HG03025 (cell line): ENCODE measurements around the gene SULT1C2.

ENCODE experiments used
- ATAC-seq: cut with Tn5 transposase; IDR thresholded peaks from one replicate; pipeline ENCODE4 v1.9.1; 2021; ENCODE audit warnings: mild to moderate bottlenecking, moderate library complexity; ENCODE audit not compliant: unreplicated experiment, low FRiP score

SULT1C2 gene

GRCh38 chr2:108287169-108287568, 1.5 kb upstream of the SULT1C2 start:
- ATAC-seq: no peak

GRCh38 chr2:108293850-108294249, 5.2 kb downstream of the SULT1C2 start:
- no peak for ATAC-seq

DNA sequence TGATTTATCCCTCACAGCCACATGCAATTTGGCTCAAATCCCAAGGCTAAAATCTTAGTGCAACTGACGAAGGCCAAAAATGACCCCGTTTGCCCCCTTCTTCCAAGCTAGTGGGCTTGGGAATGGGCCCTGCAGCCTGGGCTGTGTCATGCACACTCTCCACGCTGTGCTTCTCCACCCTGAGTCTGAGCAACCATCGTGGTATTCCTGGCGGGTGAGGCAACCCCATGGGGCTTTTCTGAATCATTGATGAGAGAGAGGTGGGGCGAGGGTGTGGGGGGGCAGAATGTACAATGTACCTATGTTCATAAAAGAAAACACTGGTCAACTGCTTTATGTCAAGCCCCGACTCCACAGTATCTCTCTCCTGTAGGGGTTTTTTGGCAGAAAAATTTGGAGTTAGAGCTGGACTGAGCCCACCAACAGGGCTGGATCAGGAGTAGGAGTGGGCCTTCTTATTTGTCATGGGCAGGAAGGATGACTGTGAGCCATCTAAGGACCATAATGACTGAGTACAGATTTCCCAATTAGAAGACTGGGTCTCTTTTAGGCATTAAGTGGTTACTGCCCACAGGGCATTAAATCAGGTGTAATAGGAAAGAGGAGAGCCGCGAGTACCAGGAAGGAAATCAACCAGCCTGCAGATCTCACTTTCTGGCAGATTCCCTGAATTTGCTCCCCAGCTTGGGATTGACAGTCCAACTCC, 8.9 kb downstream of the SULT1C2 start:
- ATAC-seq: no peak

DNA sequence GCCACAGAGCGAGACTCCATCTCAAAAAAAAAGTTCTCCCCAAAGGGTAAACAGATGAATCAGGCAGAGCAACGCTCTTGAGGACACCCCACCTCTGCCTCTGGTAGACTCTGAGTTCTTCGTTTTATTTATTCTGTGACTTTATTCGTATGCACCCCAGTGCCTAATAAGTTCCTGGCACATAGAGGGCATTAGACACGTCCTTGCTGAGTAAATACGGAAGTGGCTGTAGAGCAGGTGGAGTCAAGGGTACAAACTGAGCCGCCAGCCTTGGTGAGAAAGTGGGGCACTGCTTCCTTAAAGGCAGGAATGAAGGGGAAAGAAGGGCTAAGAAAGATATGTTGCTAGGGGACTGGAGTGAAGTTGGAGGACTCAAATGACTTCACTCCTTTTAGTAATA, 12.9 kb downstream of the SULT1C2 start:
- ATAC-seq: no peak

- peak; percentile 61 for ATAC-seq
Observed at GRCh38 chr2:108304975-108305374, 16.3 kb downstream of the SULT1C2 start.

- no peak for ATAC-seq
Observed at GRCh38 chr2:108305901-108306300, 17.2 kb downstream of the SULT1C2 start.

GRCh38 chr2:108309903-108310302, 21.2 kb downstream of the SULT1C2 start:
- no peak for ATAC-seq

- ATAC-seq: no peak
Observed at GRCh38 chr2:108314586-108315296, 26.0 kb downstream of the SULT1C2 start.

DNA sequence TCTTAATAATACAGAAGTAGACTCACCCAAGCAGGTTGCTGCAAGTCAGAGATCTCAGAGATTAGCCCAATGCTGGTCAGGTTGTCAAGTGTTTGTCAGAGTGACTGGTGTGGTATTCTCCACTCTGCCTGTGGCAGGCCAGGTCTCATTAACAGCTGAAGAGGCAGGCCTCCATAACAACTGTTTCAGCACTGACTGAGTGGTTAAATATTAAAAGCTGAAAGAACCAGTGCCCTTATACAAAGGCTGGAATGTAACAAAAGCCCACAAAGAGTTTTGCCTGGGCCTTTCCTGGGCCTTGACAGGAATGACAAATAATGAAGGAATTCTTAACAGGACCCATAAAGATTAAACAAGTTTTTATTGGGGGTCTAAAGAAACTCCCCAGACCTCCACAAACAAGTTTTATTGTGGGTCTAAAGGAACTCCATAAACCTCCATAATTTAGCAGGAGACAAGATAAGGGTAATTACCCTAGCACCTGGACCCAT, 26.8 kb downstream of the SULT1C2 start:
- ATAC-seq: no peak

DNA sequence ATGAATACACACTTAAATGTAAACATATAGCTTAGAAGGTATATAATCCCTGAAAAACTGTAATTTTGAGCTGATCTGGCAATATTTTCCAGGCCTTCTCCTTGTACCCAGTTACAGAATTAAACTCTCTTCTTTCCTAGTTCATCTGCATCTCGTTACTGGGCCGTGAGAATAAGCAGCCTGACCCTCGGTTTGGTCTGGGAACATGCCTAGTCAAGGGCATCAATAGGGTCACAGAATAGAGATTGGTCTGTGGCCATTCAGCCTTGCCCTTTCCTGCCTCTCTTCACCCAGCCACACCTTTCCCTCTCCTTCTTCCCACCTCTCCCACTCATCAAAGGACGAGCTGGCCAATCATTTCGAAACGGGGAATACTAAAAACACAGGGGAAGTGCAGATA, 27.3 kb downstream of the SULT1C2 start:
- ATAC-seq: no peak

- no peak for ATAC-seq
Observed at GRCh38 chr2:108316461-108317258, 28.0 kb downstream of the SULT1C2 start.

DNA sequence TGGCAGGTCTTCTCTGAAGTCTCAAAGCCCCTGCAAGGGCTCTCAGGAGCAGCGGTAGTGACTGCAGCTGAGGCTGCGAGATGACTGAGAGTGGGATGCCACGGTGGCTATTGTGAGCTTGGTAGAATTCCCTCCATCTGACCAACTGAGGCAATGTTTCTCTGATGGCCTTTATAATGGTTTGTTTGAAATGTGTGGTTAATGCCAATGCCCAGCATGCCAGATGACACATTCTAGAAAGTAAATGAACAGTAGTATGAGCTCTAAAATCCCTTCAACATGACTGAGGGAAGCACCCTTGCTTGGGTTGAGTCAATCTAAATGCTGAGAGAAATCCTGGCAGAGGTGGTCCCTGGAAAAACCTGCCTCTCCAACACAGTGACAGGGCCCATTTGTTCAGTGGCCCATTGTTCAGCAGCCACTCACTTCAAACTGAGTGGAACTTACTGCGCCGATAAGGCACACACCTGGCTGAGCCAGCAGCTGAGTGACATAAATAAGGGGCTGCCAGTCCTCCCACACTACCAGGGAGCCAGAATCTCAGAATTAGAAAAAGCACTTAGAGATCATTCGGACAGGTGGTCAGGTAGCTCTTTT, 31.7 kb downstream of the SULT1C2 start:
- ATAC-seq: no peak

DNA sequence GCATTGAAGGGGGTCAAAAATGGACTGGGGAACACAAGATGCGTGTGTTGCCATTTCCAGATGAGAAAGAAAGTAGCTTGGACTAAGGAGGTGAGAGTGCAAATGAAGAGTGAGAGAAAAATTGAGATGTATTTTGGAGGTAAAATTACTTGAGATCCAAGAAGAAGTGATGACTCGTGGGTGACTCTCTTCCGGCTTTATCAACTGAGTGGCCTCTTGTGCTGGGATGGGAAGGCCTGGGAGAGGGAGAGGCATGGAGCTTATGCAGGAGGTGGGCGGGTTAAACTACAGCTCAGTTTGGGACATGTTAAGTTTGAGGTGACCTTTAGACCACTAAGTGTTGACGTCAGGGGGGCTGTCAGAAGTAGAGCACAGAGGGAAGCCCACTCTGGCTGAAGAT, 34.9 kb downstream of the SULT1C2 start:
- no peak for ATAC-seq

DNA sequence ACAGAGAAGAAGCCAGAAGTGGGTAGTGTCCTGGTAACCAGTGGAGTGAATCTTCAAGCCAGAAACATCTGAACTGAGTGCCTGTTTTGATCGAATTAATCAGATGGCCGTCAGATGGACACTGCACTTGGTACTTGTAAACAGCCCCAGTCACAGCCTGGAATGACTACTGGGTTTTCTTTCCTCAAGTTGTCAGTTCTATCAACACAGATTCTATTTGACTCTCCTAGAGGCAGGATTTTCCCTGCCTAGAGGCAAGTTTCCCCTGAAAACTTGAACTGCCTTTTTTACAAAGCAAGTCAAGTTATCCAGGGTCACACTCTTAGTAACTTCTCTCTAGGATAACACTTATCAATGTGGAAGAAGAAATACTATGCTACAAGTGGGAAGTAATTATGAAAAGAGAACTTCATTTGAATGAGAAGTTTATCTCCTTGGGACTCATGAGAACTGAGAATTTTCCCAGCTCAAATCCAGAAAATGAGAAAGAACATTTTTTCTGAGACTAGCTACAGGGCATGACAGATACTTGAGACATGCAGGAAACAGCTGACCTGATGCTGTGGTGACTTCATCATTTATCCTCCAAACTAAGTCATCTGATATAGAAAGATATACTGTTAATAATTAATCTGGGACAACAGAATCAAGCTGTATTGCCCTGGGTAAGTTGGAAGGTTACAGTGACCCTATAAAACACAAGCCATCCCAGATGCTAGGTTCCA, 36.0 kb downstream of the SULT1C2 start:
- ATAC-seq: no peak

DNA sequence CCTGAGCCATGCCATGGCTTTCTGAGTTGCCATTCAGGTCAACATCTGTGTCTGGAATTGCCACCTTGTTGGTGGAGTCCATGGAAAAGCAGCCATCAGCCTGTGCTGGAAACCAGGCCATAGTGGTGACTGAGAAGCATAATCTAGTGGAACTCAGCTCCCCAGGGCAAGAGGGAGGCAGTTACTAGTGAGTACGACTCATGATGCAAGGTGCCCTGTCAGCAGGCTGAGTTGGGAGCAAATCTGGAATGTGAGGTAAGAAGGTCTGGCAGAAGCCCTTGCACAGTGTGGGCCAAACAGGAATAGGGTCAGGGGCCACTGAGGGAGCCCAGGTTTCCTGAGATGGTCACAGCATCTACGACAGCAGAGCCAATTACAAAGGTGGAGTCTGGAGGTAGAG, 37.1 kb downstream of the SULT1C2 start:
- ATAC-seq: no peak

GRCh38 chr2:108329771-108330170, 41.1 kb downstream of the SULT1C2 start:
- no peak for ATAC-seq

DNA sequence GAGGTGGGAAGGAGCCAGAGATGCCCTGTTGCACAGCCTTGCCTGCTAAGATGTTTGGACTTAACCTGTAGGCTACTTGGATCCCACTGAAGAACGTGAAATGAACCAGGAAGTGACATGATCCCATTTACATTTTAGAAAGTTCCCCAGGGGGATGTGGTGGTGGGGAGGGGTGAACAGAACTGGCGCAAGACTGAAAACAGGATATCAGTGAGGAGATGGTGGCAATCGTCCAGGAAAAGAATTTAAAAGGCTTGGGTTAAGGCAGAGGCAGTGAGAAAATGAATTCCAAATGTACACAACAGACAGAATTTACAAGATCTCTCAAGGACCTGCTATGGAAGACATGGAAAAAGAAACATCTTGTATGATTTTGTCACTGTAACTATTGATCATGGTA, 42.3 kb downstream of the SULT1C2 start:
- no peak for ATAC-seq

DNA sequence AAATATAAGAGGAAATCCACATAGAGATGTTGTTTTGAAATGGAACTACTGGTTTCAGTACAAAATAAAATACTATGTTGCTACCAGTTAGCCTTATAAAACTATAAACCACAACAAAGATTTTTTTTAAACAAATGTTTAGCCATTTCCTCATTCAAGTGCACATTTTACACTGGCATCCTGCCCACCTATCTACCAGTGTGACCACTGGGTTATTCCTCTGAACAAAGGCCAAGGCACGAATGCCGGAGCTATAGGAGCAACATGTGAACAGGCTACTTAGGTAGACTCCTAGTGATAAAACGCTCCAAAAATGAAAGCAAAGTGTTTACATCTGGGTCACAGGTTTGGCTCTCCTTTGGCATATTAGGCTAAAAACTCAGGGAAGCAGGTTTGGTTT, 57.3 kb downstream of the SULT1C2 start:
- ATAC-seq: no peak

DNA sequence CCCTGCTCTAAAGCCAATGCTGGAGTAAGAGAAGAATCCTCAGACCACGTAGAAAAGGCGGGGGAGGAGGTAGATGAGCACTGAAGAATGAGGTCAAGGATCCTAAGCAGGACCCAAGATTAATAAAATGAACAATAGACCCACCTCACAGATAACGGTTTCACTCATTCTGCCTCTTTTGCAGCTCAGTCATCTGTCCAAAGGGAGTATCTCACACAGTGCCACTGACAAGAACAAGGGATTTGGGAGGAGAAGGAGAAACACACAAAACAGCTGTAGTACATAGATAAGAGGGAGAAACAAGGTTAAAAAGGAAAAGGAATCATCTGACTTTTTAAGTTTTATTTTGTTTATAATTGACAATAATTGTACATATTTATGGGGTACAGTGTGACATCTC, 58.1 kb downstream of the SULT1C2 start:
- ATAC-seq: no peak

- ATAC-seq: no peak
Observed at GRCh38 chr2:108347786-108348185, 59.1 kb downstream of the SULT1C2 start.
